ENCODE measurements around the gene FDXR.

DNA sequence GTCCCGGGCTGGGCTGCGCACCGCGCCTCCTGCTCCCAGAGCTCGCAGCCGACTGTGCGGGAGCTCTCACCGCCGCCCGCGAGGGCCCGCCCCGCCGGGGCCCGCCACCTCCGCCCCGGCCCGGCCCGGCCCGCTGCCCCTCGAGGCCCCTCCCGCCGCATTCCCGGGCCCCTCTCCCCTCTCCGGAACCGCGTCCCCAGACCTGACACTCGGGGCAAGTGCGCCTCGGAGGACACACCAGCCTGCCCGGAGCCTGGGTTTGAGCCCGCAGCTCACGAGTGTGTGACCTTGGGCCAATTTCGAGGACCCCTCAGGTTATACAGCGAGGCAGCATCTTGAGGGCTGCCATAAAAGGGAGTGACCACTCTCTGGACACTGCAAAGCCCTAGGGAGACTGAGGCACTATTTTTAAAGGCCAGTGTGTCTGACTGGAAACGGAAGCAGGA, 11.1 kb downstream of the FDXR start:
- no peak for TF ChIP-seq YY1 (IDR thresholded peaks at IDR 0.05; ENCODE audit: insufficient read depth, insufficient read length)
- TF ChIP-seq SUZ12 (IDR thresholded peaks at IDR 0.05; ENCODE audit: extremely low read depth, insufficient read depth, insufficient read length) = no peak
- no peak for TF ChIP-seq ZNF274 (IDR thresholded peaks at IDR 0.05; ENCODE audit: low read depth, low read length)
